Panc1 (cell line): ENCODE data around the gene STK4. TPM values are rescaled to one million over a fixed set of nuclear protein-coding genes. Genes with fewer than 3 reads are reported as not detected.

ENCODE experiments used
- ATAC-seq: fragments of 200-7000 bp; cut with Tn5 transposase; 2 replicates; pipeline ENCODE4 v1.9.1; 2020; ENCODE audit warnings: mild to moderate bottlenecking, moderate library complexity
- BruUV-seq: library from RNA; stranded (reverse); fragments of 400-500 nt; replicated peaks from 2 replicates; lab custom pipeline; 2021; lab: Mats Ljungman, UMichigan
- CTCF ChIA-PET: fragments of 300-600 bp; sonication (Branson Sonifier 250); formaldehyde crosslinking; loops from one replicate; lab custom pipeline; 2022; ENCODE audit warnings: antibody characterized with exemption; lab: Charles Lee
- POLR2A ChIA-PET: fragments of 300-600 bp; sonication (Branson Sonifier 250); formaldehyde crosslinking; loops from one replicate; lab custom pipeline; 2022; ENCODE audit warnings: antibody characterized with exemption; lab: Charles Lee
- DNase-seq: peaks from one replicate; pipeline ENCODE4 v3.0.0-alpha.2; 2010; ENCODE audit warnings: low read depth, low spot score
- H3K27ac ChIP-seq: 2 replicates; pipeline ENCODE4 v1.5.1; 2011; ENCODE audit warnings: mild to moderate bottlenecking, low read length, inconsistent platforms
- H3K27me3 ChIP-seq: fragments of 200-500 bp; sonication (Bioruptor generic); 2 replicates; pipeline ENCODE4 v1.6.0; 2014; ENCODE audit warnings: low read length, inconsistent platforms; ENCODE audit not compliant: control insufficient read depth, insufficient read depth
- H3K36me3 ChIP-seq: fragments of 200-500 bp; sonication (Bioruptor generic); 2 replicates; pipeline ENCODE4 v1.5.1; 2014; ENCODE audit warnings: inconsistent platforms, mild to moderate bottlenecking, low read length, moderate library complexity; ENCODE audit not compliant: control insufficient read depth, insufficient read depth
- H3K4me1 ChIP-seq: 2 replicates; pipeline ENCODE4 v1.5.1; 2011; ENCODE audit warnings: inconsistent platforms, mild to moderate bottlenecking, low read length, moderate library complexity; ENCODE audit not compliant: control insufficient read depth, insufficient read depth
- H3K4me3 ChIP-seq, 2 experiments: 2 replicates each; pipeline ENCODE4 v1.5.1; 2011 to 2012; ENCODE audit warnings: low read depth in 2 of 2, low read length in 2 of 2, mild to moderate bottlenecking in 2 of 2, inconsistent platforms in 1 of 2, moderate library complexity in 1 of 2
- H3K9me3 ChIP-seq: fragments of 200-500 bp; sonication (Bioruptor generic); 2 replicates; pipeline ENCODE4 v1.5.1; 2014; ENCODE audit warnings: low read depth, mild to moderate bottlenecking, inconsistent platforms, low read length, moderate library complexity; ENCODE audit not compliant: control insufficient read depth, insufficient read depth
- POLR2AphosphoS5 ChIP-seq: IDR thresholded peaks from 2 replicates; pipeline ENCODE4 v1.6.1; 2012; ENCODE audit warnings: mild to moderate bottlenecking, low read depth, low read length, moderate library complexity
- REST ChIP-seq, 2 experiments: IDR thresholded peaks; 2 replicates each; pipeline ENCODE4 v1.6.1; 2011 to 2012; ENCODE audit warnings: low read depth in 2 of 2, control low read depth in 1 of 2, low read length in 1 of 2, mild to moderate bottlenecking in 1 of 2, moderate library complexity in 1 of 2; ENCODE audit not compliant: insufficient read depth in 1 of 2
- SIN3A ChIP-seq: IDR thresholded peaks from 2 replicates; pipeline ENCODE4 v1.6.1; 2012; ENCODE audit warnings: low read depth, mild to moderate bottlenecking, low read length, moderate library complexity, borderline replicate concordance; ENCODE audit not compliant: insufficient read depth
- TCF7L2 ChIP-seq: IDR thresholded peaks from 2 replicates; pipeline ENCODE4 v1.6.1; 2011; ENCODE audit warnings: mild to moderate bottlenecking, low read depth, low read length, inconsistent platforms
- in situ Hi-C: cut with HindIII; loops from 2 replicates; pipeline ENCODE4 v1.10.0; 2016; ENCODE audit warnings: low sequenced_read_pairs, low pct_unique_long_range_greater_than_20kb
- intact Hi-C: fragments of 100-400 bp; cut with micrococcal nuclease; formaldehyde crosslinking; loops from one replicate; pipeline ENCODE4 v1.10.0; 2022; ENCODE audit not compliant: unreplicated experiment
- total RNA-seq: library from RNA; stranded (reverse); gene quantifications from one replicate; pipeline ENCODE4 v1.2.1, GENCODE V29; 2021; ENCODE audit not compliant: unreplicated experiment
- TF ChIP-seq, protein P1 (sequence below): fragments of 450-650 bp; IDR thresholded peaks from 2 replicates; pipeline ENCODE4 v1.5.1; 2017; ENCODE audit warnings: mild to moderate bottlenecking

STK4 gene
- total RNA-seq, 1 experiment from 2014 or later: 50.2 TPM

DNA sequence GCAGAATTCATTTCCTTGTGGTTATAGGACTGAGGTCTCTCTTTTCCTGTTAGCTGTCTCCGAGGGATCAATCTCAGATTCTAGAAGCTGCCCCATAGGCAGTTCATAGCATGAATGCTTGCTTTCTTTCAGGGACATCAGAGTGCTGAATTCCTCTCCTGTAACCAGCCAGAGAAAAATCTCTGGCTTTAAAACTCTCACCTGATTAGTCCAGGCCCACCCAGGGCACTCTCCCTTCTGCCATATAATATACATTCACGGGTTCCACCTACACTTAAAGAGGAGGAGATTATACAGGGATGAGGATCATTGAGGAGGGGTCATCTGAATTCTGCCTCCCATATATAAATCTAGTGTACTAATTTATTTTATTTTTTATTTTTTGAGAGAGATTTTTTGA lies 136.8 kb downstream of the STK4 start:
- in situ Hi-C loops: no loop called here
- H3K4me3 ChIP-seq: no peak overlapping the region

GRCh38 chr20:45104786-45105185 lies 138.5 kb downstream of the STK4 start:
- ChIA-PET POLR2A (no interaction called here), CTCF (interaction anchor here (1.2 to 1.4 kb wide), 2 partner anchors 9 to 61 kb away, joined by 3 to 4 read pairs; no protein-coding TSS in a partner anchor)
- in situ Hi-C loops (no loop called here), intact Hi-C loops (loop anchor here (10.0 kb wide), 1 partner anchor 190 kb away; no protein-coding TSS in a partner anchor)
- no peak overlapping the region for H3K4me3 ChIP-seq
- no peak; the same call in 1 of the 2 replicates for ATAC-seq
- H3K27ac ChIP-seq: no peak overlapping the region
- no TSS peak for BruUV-seq
- TF ChIP-seq, protein P1, sequence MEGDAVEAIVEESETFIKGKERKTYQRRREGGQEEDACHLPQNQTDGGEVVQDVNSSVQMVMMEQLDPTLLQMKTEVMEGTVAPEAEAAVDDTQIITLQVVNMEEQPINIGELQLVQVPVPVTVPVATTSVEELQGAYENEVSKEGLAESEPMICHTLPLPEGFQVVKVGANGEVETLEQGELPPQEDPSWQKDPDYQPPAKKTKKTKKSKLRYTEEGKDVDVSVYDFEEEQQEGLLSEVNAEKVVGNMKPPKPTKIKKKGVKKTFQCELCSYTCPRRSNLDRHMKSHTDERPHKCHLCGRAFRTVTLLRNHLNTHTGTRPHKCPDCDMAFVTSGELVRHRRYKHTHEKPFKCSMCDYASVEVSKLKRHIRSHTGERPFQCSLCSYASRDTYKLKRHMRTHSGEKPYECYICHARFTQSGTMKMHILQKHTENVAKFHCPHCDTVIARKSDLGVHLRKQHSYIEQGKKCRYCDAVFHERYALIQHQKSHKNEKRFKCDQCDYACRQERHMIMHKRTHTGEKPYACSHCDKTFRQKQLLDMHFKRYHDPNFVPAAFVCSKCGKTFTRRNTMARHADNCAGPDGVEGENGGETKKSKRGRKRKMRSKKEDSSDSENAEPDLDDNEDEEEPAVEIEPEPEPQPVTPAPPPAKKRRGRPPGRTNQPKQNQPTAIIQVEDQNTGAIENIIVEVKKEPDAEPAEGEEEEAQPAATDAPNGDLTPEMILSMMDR: no peak
- TF ChIP-seq SIN3A (no peak), REST (IDR thresholded peaks at IDR 0.05; ENCODE audit: insufficient read depth in 1 of 2, low read depth in 2 of 2, low read length in 1 of 2) (no peak)
- H3K36me3 ChIP-seq: no peaks in the 10 kb centered on the region
- DNase-seq: no peak
- H3K9me3 ChIP-seq: no peaks in the 10 kb centered on the region
- no peaks in the 10 kb centered on the region; the same call in 1 of the 2 replicates for H3K4me1 ChIP-seq
- peaks cover 4% of the 10 kb centered on the region for H3K27me3 ChIP-seq

More for the DNA sequence above, 136.8 kb downstream of the STK4 start:
- no peak for TF ChIP-seq REST (IDR thresholded peaks at IDR 0.05; ENCODE audit: insufficient read depth in 1 of 2, low read depth in 2 of 2, low read length in 1 of 2)
- TF ChIP-seq, protein P1: no peak
- no peak for TF ChIP-seq SIN3A
- TF ChIP-seq POLR2AphosphoS5: no peak
- TF ChIP-seq TCF7L2: no peak
- Histone ChIP-seq H3K36me3 (no peaks in the 10 kb centered on the region), H3K9me3 (no peaks in the 10 kb centered on the region), H3K4me1 (no peaks in the 10 kb centered on the region; the same call in 1 of the 2 replicates), H3K27me3 (peaks cover 4% of the 10 kb centered on the region), H3K27ac (no peak overlapping the region)
- ChIA-PET POLR2A (interaction anchor here (0.7 kb wide), 1 partner anchor 199 kb away, joined by 4 read pairs; no protein-coding TSS in a partner anchor), CTCF (interaction anchor here (0.9 kb wide), 1 partner anchor 35 kb away, joined by 3 read pairs; no protein-coding TSS in a partner anchor)
- ATAC-seq (no peak), DNase-seq (no peak)
- BruUV-seq: no TSS peak
- intact Hi-C loops: loop anchor here (10.0 kb wide), 1 partner anchor 192 kb away; no protein-coding TSS in a partner anchor
